RWPE2 (cell line): ENCODE results near the gene MPST.

Source experiments
- ATAC-seq: fragments of 200-7000 bp; cut with Tn5 transposase; 3 replicates; pipeline ENCODE4 v1.9.1; 2021; ENCODE audit warnings: low read depth
- DNase-seq: peaks from one replicate; pipeline ENCODE4 v3.0.0-alpha.2; 2020; ENCODE audit warnings: low spot score
- H3K27ac ChIP-seq: fragments of 450-650 bp; 2 replicates; pipeline ENCODE4 v1.5.1; 2017; ENCODE audit warnings: mild to moderate bottlenecking; ENCODE audit not compliant: poor library complexity, severe bottlenecking
- H3K27me3 ChIP-seq: fragments of 250-450 bp; sonication (Bioruptor Pico); 2 replicates; pipeline ENCODE4 v1.5.1; 2021; ENCODE audit warnings: mild to moderate bottlenecking, moderate library complexity; ENCODE audit not compliant: insufficient read depth, poor library complexity, severe bottlenecking
- H3K36me3 ChIP-seq: fragments of 250-450 bp; sonication (Bioruptor Pico); 2 replicates; pipeline ENCODE4 v1.5.1; 2020; ENCODE audit warnings: low read depth, mild to moderate bottlenecking, moderate library complexity
- H3K4me1 ChIP-seq: fragments of 250-450 bp; sonication (Bioruptor Pico); 2 replicates; pipeline ENCODE4 v1.5.1; 2021; ENCODE audit warnings: mild to moderate bottlenecking, moderate library complexity; ENCODE audit not compliant: insufficient read depth, poor library complexity, severe bottlenecking
- H3K4me3 ChIP-seq: fragments of 250-450 bp; sonication (Bioruptor Pico); 2 replicates; pipeline ENCODE4 v1.5.1; 2021; ENCODE audit warnings: mild to moderate bottlenecking, moderate library complexity; ENCODE audit not compliant: severe bottlenecking
- H3K9me3 ChIP-seq: fragments of 250-450 bp; sonication (Bioruptor Pico); 2 replicates; pipeline ENCODE4 v1.5.1; 2021; ENCODE audit warnings: mild to moderate bottlenecking, moderate library complexity; ENCODE audit not compliant: severe bottlenecking
- TF ChIP-seq, protein P1 (sequence below): fragments of 450-650 bp; IDR thresholded peaks from one replicate; pipeline ENCODE4 v1.5.1; 2017; ENCODE audit warnings: mild to moderate bottlenecking, moderate library complexity; ENCODE audit not compliant: poor library complexity, severe bottlenecking

Gene MPST

DNA sequence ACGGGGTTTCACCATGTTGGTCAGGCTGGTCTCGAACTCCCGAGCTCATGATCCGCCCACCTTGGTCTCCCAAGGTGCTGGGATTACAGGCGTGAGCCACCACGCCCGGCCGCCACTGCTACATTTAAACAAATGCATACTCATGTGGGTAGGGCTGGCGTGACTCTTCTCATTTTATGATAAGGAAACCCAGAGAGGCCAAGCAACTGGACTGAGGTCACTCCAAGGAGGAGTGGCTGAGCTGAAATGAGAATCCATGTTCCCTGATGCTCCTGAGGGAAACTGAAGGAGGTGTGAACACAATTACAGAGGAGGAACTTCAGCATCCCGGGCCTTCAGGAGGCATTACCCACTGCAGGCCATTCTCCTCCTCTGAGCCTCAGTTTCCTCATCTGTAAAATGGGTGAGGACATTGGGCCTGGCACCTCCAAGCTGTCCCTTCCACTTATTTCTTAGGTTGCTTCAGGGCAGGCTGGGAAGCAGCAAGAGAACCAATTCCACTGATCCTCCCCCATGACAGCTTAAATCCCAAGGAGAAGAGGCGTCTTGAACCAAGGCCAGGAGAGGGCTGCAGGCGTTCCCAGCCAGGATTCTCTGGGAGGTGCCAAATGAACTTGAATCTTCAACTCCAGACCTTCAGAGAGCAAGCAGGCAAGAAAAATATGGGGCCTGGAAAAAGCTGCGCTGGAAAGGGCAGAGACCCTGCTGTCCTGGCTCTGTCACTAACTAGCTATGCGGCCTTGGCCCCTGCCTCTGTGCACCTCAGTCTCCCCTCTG, 3.2 kb upstream of the MPST start:
- no peak overlapping the region for H3K4me3 ChIP-seq
- TF ChIP-seq, protein P1, sequence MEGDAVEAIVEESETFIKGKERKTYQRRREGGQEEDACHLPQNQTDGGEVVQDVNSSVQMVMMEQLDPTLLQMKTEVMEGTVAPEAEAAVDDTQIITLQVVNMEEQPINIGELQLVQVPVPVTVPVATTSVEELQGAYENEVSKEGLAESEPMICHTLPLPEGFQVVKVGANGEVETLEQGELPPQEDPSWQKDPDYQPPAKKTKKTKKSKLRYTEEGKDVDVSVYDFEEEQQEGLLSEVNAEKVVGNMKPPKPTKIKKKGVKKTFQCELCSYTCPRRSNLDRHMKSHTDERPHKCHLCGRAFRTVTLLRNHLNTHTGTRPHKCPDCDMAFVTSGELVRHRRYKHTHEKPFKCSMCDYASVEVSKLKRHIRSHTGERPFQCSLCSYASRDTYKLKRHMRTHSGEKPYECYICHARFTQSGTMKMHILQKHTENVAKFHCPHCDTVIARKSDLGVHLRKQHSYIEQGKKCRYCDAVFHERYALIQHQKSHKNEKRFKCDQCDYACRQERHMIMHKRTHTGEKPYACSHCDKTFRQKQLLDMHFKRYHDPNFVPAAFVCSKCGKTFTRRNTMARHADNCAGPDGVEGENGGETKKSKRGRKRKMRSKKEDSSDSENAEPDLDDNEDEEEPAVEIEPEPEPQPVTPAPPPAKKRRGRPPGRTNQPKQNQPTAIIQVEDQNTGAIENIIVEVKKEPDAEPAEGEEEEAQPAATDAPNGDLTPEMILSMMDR, result no peak
- H3K27ac ChIP-seq, result no peak overlapping the region
- ATAC-seq (no peak), DNase-seq (peak; percentile 31)
- H3K9me3 ChIP-seq, result no peaks in the 10 kb centered on the region
- H3K36me3 ChIP-seq, result peaks cover 15% of the 10 kb centered on the region
- no peaks in the 10 kb centered on the region for H3K4me1 ChIP-seq
- H3K27me3 ChIP-seq, result no peaks in the 10 kb centered on the region

- DNase-seq (no peak), ATAC-seq (no peak)
- TF ChIP-seq, protein P1, result no peak
- no peak overlapping the region for H3K4me3 ChIP-seq
- peaks cover 22% of the 10 kb centered on the region for H3K36me3 ChIP-seq
- H3K27ac ChIP-seq, result no peak overlapping the region
- H3K9me3 ChIP-seq, result no peaks in the 10 kb centered on the region
- H3K4me1 ChIP-seq, result no peaks in the 10 kb centered on the region
- no peaks in the 10 kb centered on the region for H3K27me3 ChIP-seq
These were observed 2.2 kb upstream of the MPST start for GRCh38 chr22:37017356-37017755.

DNA sequence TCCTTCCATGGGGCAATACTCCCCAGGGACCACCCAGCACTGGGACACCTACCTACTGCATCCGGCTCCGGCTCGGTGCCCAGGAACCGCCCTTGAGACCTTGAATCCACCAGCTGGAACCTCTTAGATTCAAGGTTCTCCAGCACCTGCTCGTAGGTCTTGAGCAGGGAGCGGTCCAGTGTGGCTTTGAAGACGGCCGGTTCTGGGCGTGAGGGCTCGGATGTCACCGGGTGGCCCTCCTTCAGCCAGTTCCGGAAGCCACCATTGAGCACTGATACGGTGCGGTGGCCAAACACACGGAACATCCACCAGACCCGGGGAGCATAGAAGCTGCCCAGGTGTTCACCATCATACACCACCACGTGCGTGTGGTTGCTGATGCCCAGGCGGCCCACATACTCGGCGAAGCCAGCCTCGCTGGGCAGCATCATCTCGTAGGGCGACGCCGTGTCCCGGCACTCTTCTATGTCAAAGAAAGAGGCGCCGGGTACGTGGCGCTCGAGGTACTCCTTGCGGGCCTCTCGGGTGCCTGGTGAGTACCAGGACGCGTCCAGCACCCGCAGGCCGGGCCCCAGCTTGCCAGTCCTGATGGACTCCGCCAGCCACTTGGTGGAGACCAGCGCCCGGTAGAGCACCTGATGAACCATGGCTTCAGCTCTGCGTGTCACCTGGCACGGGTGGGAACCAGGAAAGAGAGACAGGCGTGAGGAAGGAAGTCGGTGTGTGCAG, 1.3 kb upstream of the MPST start:
- Histone ChIP-seq H3K4me3 (peak overlapping the region; percentile 93), H3K27ac (peak overlapping the region; percentile 57), H3K4me1 (no peaks in the 10 kb centered on the region), H3K27me3 (no peaks in the 10 kb centered on the region), H3K9me3 (no peaks in the 10 kb centered on the region), H3K36me3 (peaks cover 22% of the 10 kb centered on the region)
- TF ChIP-seq, protein P1, result peak; percentile 2
- ATAC-seq, result no peak
- DNase-seq, result no peak

- peak; percentile 61 for ATAC-seq
- no peak for DNase-seq
- TF ChIP-seq, protein P1, result no peak
- H3K27me3 ChIP-seq, result no peaks in the 10 kb centered on the region
- H3K36me3 ChIP-seq, result peaks cover 22% of the 10 kb centered on the region
- H3K4me3 ChIP-seq, result peak overlapping the region; percentile 93
- no peaks in the 10 kb centered on the region for H3K4me1 ChIP-seq
- no peaks in the 10 kb centered on the region for H3K9me3 ChIP-seq
- H3K27ac ChIP-seq, result peak overlapping the region; percentile 57
These were observed 680 bp upstream of the MPST start for GRCh38 chr22:37018815-37019308.

DNA sequence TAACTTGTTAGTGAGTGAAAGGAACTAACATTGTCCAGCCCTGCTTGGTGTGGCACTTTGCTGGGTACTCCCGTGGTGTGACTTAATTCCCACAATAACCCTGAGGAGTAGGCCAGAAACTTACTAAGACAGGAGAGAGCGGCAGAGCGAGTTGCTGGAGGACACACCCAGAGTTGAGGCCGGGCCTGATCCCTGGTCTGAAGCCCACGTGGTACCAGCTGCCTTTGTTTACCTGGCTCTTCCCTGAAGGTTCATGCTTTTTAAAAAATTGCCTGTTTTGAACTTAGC, 594 bp downstream of the MPST start:
- Histone ChIP-seq H3K4me1 (no peaks in the 10 kb centered on the region), H3K27me3 (no peaks in the 10 kb centered on the region), H3K4me3 (peak overlapping the region; percentile 93), H3K27ac (peak overlapping the region; percentile 57), H3K9me3 (no peaks in the 10 kb centered on the region), H3K36me3 (peaks cover 30% of the 10 kb centered on the region)
- ATAC-seq (peak; percentile 53), DNase-seq (no peak)
- TF ChIP-seq, protein P1, result no peak
